Measurements from ENCODE around the gene ZDHHC22.
"Not testable (repeated sequence)": the region's sequence is repeated elsewhere in the genome, so short reads cannot be mapped to it uniquely, and the experiment has no call there.

ZDHHC22 gene

GRCh38 chr14:77141214-77142004 lies at the start of gene ZDHHC22:
ZDHHC22 (minus strand) TSS chr14:77141791; CDS start chr14:77139738, 2,053 bp downstream.
- FAIRE-seq (no peak), DNase-seq (ENCODE audit: low spot score) (no peak)

GRCh38 chr14:77190977-77191376 lies 49.4 kb upstream of the ZDHHC22 start:
- no peak for FAIRE-seq
- no peak for DNase-seq (ENCODE audit: low spot score)

- DNase-seq (ENCODE audit: low spot score) (no peak), FAIRE-seq (no peak)
Measured at GRCh38 chr14:77189479-77189878, 47.9 kb upstream of the ZDHHC22 start.

- FAIRE-seq (no peak), DNase-seq (ENCODE audit: low spot score) (no peak)
Measured at GRCh38 chr14:77187649-77188012, 46.0 kb upstream of the ZDHHC22 start.

- FAIRE-seq = peak; percentile 75
- DNase-seq (ENCODE audit: low spot score) = peak; percentile 74
Measured at GRCh38 chr14:77186911-77187648, 45.5 kb upstream of the ZDHHC22 start.

GRCh38 chr14:77185093-77185465 lies 43.5 kb upstream of the ZDHHC22 start:
- DNase-seq (ENCODE audit: low spot score) = no peak
- no peak for FAIRE-seq

- no peak for FAIRE-seq
Measured at GRCh38 chr14:77184396-77185092, 43.0 kb upstream of the ZDHHC22 start.

GRCh38 chr14:77183896-77184295 lies 42.3 kb upstream of the ZDHHC22 start:
- no peak for DNase-seq (ENCODE audit: low spot score)
- no peak for FAIRE-seq

More at GRCh38 chr14:77184396-77185092, 43.0 kb upstream of the ZDHHC22 start:
- no peak for DNase-seq (ENCODE audit: low spot score)

- DNase-seq (ENCODE audit: low spot score) (no peak), FAIRE-seq (no peak)
Measured at GRCh38 chr14:77181603-77182437, 40.2 kb upstream of the ZDHHC22 start, which contains the start of gene TMEM63C. TMEM63C (plus strand) TSS chr14:77181798; CDS start chr14:77218814, 37,016 bp downstream.

- no peak for FAIRE-seq
- no peak for DNase-seq (ENCODE audit: low spot score)
Measured at GRCh38 chr14:77180726-77181602, 39.4 kb upstream of the ZDHHC22 start.

- FAIRE-seq = no peak
Measured at GRCh38 chr14:77178656-77179055, 37.1 kb upstream of the ZDHHC22 start.

GRCh38 chr14:77177702-77178101 lies 36.1 kb upstream of the ZDHHC22 start:
- DNase-seq (ENCODE audit: low spot score) (no peak), FAIRE-seq (no peak)

More at GRCh38 chr14:77178656-77179055, 37.1 kb upstream of the ZDHHC22 start:
- DNase-seq (ENCODE audit: low spot score) = no peak

GRCh38 chr14:77175843-77176242 lies 34.3 kb upstream of the ZDHHC22 start:
- no peak for FAIRE-seq
- no peak for DNase-seq (ENCODE audit: low spot score)

- not testable (repeated sequence) for FAIRE-seq
Measured at GRCh38 chr14:77173911-77174617, 32.5 kb upstream of the ZDHHC22 start.

GRCh38 chr14:77172916-77173315 lies 31.3 kb upstream of the ZDHHC22 start:
- DNase-seq (ENCODE audit: low spot score) (no peak), FAIRE-seq (no peak)

More at GRCh38 chr14:77173911-77174617, 32.5 kb upstream of the ZDHHC22 start:
- not testable (repeated sequence) for DNase-seq (ENCODE audit: low spot score)

- FAIRE-seq (no peak), DNase-seq (ENCODE audit: low spot score) (no peak)
Measured at GRCh38 chr14:77170045-77170444, 28.5 kb upstream of the ZDHHC22 start.

- DNase-seq (ENCODE audit: low spot score) (no peak), FAIRE-seq (no peak)
Measured at GRCh38 chr14:77161011-77161410, 19.4 kb upstream of the ZDHHC22 start.

- DNase-seq (ENCODE audit: low spot score) = no peak
Measured at GRCh38 chr14:77158882-77159255, 17.3 kb upstream of the ZDHHC22 start.

GRCh38 chr14:77158175-77158881 lies 16.7 kb upstream of the ZDHHC22 start:
- DNase-seq (ENCODE audit: low spot score) = no peak
- FAIRE-seq = no peak

More at GRCh38 chr14:77158882-77159255, 17.3 kb upstream of the ZDHHC22 start:
- FAIRE-seq = no peak
